Middle frontal gyrus (tissue), 1 donor: ENCODE measurements around the gene ATG4D.
"Not testable (repeated sequence)": the region's sequence is repeated elsewhere in the genome, so short reads cannot be mapped to it uniquely, and the experiment has no call there.

Experiments used
- DNase-seq: peaks from one replicate; pipeline ENCODE4 v3.0.0-alpha.2; 2015; ENCODE audit warnings: low spot score; ENCODE audit errors: extremely low spot score

Gene ATG4D

GRCh38 chr19:10519421-10519820 lies 24.3 kb upstream of the ATG4D start:
- DNase-seq: no peak

- DNase-seq: no peak
Measured at GRCh38 chr19:10520652-10521318, 22.9 kb upstream of the ATG4D start.

- no peak for DNase-seq
Measured at GRCh38 chr19:10521461-10522171, 22.1 kb upstream of the ATG4D start.

GRCh38 chr19:10523135-10523636 lies 20.5 kb upstream of the ATG4D start:
- DNase-seq: no peak

GRCh38 chr19:10525636-10526035 lies 18.1 kb upstream of the ATG4D start:
- no peak for DNase-seq

GRCh38 chr19:10526887-10527286 lies 16.8 kb upstream of the ATG4D start:
- DNase-seq: not testable (repeated sequence)

- no peak for DNase-seq
Measured at GRCh38 chr19:10532457-10532856, 11.2 kb upstream of the ATG4D start.

GRCh38 chr19:10533646-10534386 lies 9.9 kb upstream of the ATG4D start:
- DNase-seq: no peak

GRCh38 chr19:10535613-10536012 lies 8.1 kb upstream of the ATG4D start:
- no peak for DNase-seq

- no peak for DNase-seq
Measured at GRCh38 chr19:10537668-10538067, 6.0 kb upstream of the ATG4D start.

GRCh38 chr19:10538204-10538983 lies 5.3 kb upstream of the ATG4D start:
- no peak for DNase-seq

GRCh38 chr19:10539016-10539415 lies 4.7 kb upstream of the ATG4D start:
- not testable (repeated sequence) for DNase-seq

- no peak for DNase-seq
Measured at GRCh38 chr19:10543059-10543419, 665 bp upstream of the ATG4D start.

GRCh38 chr19:10544242-10544752 lies 593 bp downstream of the ATG4D start:
- no peak for DNase-seq

- no peak for DNase-seq
Measured at GRCh38 chr19:10544753-10545251, 1.1 kb downstream of the ATG4D start.

- DNase-seq: no peak
Measured at GRCh38 chr19:10546817-10547216, 3.1 kb downstream of the ATG4D start.

- DNase-seq: no peak
Measured at GRCh38 chr19:10548746-10549276, 5.1 kb downstream of the ATG4D start.

- DNase-seq: no peak
Measured at GRCh38 chr19:10549733-10550132, 6.0 kb downstream of the ATG4D start.

- no peak for DNase-seq
Measured at GRCh38 chr19:10550336-10550735, 6.6 kb downstream of the ATG4D start.

- DNase-seq: not testable (repeated sequence)
Measured at GRCh38 chr19:10551006-10551405, 7.3 kb downstream of the ATG4D start.
